ENCODE results near the gene TNIK.

Gene TNIK

GRCh38 chr3:171295484-171296373, 164.5 kb downstream of the TNIK start:
- no peaks in the 10 kb centered on the region for H3K27me3 ChIP-seq (ENCODE audit: control insufficient read depth, low read length)
- no peaks in the 10 kb centered on the region for H3K9me2 ChIP-seq (replicated peaks; ENCODE audit: control insufficient read depth, low read length)
- H3K4me3 ChIP-seq (ENCODE audit: low read length): no peak overlapping the region
- H4K20me1 ChIP-seq (ENCODE audit: control insufficient read depth, insufficient read depth, low read depth, low read length): no peaks in the 10 kb centered on the region
- no peaks in the 10 kb centered on the region for H3K9me3 ChIP-seq (ENCODE audit: control insufficient read depth, insufficient read depth, low read length)
- no peak overlapping the region for H3K27ac ChIP-seq (ENCODE audit: low read depth, low read length)
- no peaks in the 10 kb centered on the region for H3K4me1 ChIP-seq (ENCODE audit: control insufficient read depth, low read length)
- H3K36me3 ChIP-seq (ENCODE audit: control insufficient read depth, low read length): no peaks in the 10 kb centered on the region
- no peaks in the 10 kb centered on the region for H3F3A ChIP-seq (ENCODE audit: control insufficient read depth, insufficient read depth)
- H3K79me2 ChIP-seq (ENCODE audit: control insufficient read depth, low read length): no peaks in the 10 kb centered on the region
- TF ChIP-seq EZH2phosphoT487 (IDR thresholded peaks at IDR 0.05; ENCODE audit: borderline replicate concordance, low read length) (no peak), CTCF (IDR thresholded peaks at IDR 0.05; ENCODE audit: low read depth, low read length, poor library complexity, severe bottlenecking) (no peak)
- H3K4me2 ChIP-seq (ENCODE audit: low read length): no peak overlapping the region

DNA sequence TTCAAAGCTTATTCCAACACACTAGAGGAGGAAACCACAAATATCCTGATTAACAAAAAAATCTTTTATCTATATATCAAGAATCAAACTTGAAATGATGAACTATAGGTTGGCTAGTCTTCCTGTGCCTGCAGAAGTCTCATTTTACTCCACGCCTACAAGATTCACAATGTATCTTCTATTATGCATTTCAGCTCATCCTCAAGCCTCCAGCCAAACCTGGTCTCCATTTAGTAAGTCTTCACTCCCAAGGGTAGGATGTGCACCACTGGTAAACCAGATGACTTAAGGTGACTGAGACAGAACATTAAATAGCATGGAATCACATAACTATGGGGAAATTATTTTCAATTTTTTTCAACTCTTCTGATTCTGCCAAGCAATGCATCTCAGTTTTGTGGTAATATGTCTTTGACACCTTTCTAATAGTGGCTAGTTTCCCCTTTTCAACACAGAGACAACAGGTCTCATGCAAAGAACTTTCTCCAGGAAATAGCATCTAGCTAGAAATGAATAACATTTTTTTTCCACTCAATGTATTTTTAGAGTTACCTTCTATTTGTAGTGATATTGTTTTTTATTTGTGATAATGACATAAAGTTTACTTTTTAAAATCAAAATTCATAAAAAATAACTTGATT, 166.9 kb downstream of the TNIK start:
- no peaks in the 10 kb centered on the region for H3K79me2 ChIP-seq (ENCODE audit: control insufficient read depth, low read length)
- no peaks in the 10 kb centered on the region for H3K27me3 ChIP-seq (ENCODE audit: control insufficient read depth, low read length)
- H3K4me2 ChIP-seq (ENCODE audit: low read length): no peak overlapping the region
- H4K20me1 ChIP-seq (ENCODE audit: control insufficient read depth, insufficient read depth, low read depth, low read length): no peaks in the 10 kb centered on the region
- no peaks in the 10 kb centered on the region for H3K9me2 ChIP-seq (replicated peaks; ENCODE audit: control insufficient read depth, low read length)
- H3K9me3 ChIP-seq (ENCODE audit: control insufficient read depth, insufficient read depth, low read length): no peaks in the 10 kb centered on the region
- no peak overlapping the region for H3K27ac ChIP-seq (ENCODE audit: low read depth, low read length)
- H3K4me3 ChIP-seq (ENCODE audit: low read length): no peak overlapping the region
- no peaks in the 10 kb centered on the region for H3F3A ChIP-seq (ENCODE audit: control insufficient read depth, insufficient read depth)
- H3K36me3 ChIP-seq (ENCODE audit: control insufficient read depth, low read length): no peaks in the 10 kb centered on the region
- no peaks in the 10 kb centered on the region for H3K4me1 ChIP-seq (ENCODE audit: control insufficient read depth, low read length)
- TF ChIP-seq EZH2phosphoT487 (IDR thresholded peaks at IDR 0.05; ENCODE audit: borderline replicate concordance, low read length) (no peak), CTCF (IDR thresholded peaks at IDR 0.05; ENCODE audit: low read depth, low read length, poor library complexity, severe bottlenecking) (no peak)

DNA sequence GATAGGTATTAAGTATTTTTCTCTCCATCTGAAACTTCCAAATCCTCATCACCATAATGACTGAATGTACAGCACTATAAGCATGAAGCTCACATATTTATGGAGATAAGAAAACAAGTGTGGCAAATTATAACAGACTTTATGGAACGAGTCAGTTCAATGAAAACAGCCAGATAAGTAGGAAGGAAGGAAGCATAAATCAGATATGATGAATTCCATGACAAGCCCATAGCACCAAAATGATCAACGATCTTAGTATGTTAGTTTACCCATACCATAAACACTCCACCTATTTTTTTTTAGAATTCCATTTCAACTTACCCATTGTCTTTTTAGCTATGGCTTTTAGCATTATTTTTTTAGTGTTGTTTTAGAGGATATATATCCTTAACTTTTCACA, 169.5 kb downstream of the TNIK start:
- no peaks in the 10 kb centered on the region for H3K27me3 ChIP-seq (ENCODE audit: control insufficient read depth, low read length)
- H3K9me3 ChIP-seq (ENCODE audit: control insufficient read depth, insufficient read depth, low read length): no peaks in the 10 kb centered on the region
- no peak overlapping the region for H3K27ac ChIP-seq (ENCODE audit: low read depth, low read length)
- no peaks in the 10 kb centered on the region for H3K79me2 ChIP-seq (ENCODE audit: control insufficient read depth, low read length)
- no peaks in the 10 kb centered on the region for H3K36me3 ChIP-seq (ENCODE audit: control insufficient read depth, low read length)
- no peak for TF ChIP-seq EZH2phosphoT487 (IDR thresholded peaks at IDR 0.05; ENCODE audit: borderline replicate concordance, low read length)
- no peak for TF ChIP-seq CTCF (IDR thresholded peaks at IDR 0.05; ENCODE audit: low read depth, low read length, poor library complexity, severe bottlenecking)
- no peaks in the 10 kb centered on the region for H3K4me1 ChIP-seq (ENCODE audit: control insufficient read depth, low read length)
- no peaks in the 10 kb centered on the region for H3K9me2 ChIP-seq (replicated peaks; ENCODE audit: control insufficient read depth, low read length)
- H3K4me2 ChIP-seq (ENCODE audit: low read length): no peak overlapping the region
- H4K20me1 ChIP-seq (ENCODE audit: control insufficient read depth, insufficient read depth, low read depth, low read length): no peaks in the 10 kb centered on the region
- H3K4me3 ChIP-seq (ENCODE audit: low read length): no peak overlapping the region
- no peaks in the 10 kb centered on the region for H3F3A ChIP-seq (ENCODE audit: control insufficient read depth, insufficient read depth)

Data from DOHH2 (cell line).